NCI-H345 (cell line): ENCODE results near the gene FCN2.

ENCODE experiments used
- DNase-seq: peaks from one replicate; lab custom pipeline; 2025; lab: John Stamatoyannopoulos, UW

FCN2 gene

GRCh38 chr9:134880484-134881312 lies at the start of gene FCN2:
TSS of gene FCN2 (plus strand) at chr9:134880810. CDS start at chr9:134880822, 12 bp downstream.
- DNase-seq, result peak; percentile 5

GRCh38 chr9:134830926-134831720 lies 49.5 kb upstream of the FCN2 start:
- no peak for DNase-seq

- no peak for DNase-seq
These were observed 48.1 kb upstream of the FCN2 start for GRCh38 chr9:134832471-134832870.

GRCh38 chr9:134833294-134833880 lies 47.2 kb upstream of the FCN2 start:
- no peak for DNase-seq

DNA sequence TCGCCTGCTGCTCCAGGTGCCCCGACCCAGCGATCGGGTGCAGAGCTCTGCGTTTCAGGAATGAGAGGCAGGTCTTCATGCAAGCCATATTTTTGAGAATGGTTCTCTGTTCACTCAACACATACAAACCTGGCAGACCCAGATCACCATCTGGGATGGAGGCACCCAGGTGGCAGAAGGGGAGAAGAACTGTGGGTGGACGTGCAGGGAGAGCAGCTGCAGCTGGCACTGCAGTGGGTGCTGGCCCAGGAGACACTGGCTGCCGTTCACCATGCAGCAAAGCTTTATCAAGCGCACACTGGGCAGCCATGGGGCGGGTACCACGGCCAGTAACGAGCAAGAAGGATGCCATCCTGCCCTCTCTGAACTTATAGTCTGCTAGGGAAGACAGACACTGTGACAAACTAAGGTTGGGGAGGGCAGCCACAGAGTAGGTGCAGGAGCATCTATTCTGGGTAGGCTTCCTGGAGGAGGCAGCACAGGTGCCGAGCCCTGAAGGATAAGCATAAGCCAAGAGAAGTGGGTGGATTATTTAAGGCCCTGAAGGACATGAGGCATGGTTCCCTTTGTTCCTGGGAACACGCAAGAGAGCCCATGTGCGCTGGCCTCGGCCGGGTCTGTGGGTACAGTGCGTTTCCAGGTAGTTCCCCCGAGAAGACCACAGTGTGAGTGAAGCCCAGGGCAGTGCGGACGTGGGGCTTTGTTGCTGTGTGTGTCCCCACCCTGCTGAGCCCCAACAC lies 46.2 kb upstream of the FCN2 start:
- DNase-seq, result no peak

- DNase-seq, result no peak
These were observed 45.6 kb upstream of the FCN2 start for GRCh38 chr9:134834957-134835419.

- no peak for DNase-seq
These were observed 45.2 kb upstream of the FCN2 start for GRCh38 chr9:134835448-134835847.

GRCh38 chr9:134835987-134836386 lies 44.6 kb upstream of the FCN2 start:
- DNase-seq, result no peak

DNA sequence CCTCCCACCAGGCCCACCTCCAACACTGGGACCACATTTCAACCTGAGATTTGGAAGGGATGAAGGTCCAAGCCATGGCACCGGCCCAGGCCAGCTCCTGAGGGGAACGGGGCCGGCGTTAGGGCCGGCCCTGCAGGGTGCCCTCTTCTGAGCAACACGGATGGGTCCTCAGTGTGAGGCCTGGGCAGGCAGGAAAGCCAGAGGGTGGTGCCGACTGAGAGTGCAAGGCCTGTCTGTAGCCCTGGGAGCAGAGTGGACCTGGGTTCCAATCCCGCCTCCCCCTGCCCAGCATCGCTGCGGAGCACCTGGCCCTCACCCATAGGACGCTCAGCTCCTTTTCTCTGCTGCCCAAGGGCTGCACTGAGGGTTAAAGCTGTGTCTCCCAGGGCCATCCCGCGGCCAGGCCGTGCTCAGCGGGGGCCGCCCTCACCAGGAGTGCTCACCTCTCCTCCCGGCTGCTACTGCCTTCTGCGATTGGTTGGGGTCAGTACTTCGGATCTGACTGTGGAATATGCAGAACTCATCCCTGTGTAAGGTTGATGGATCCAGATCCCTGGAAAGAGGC lies 44.1 kb upstream of the FCN2 start:
- no peak for DNase-seq

DNA sequence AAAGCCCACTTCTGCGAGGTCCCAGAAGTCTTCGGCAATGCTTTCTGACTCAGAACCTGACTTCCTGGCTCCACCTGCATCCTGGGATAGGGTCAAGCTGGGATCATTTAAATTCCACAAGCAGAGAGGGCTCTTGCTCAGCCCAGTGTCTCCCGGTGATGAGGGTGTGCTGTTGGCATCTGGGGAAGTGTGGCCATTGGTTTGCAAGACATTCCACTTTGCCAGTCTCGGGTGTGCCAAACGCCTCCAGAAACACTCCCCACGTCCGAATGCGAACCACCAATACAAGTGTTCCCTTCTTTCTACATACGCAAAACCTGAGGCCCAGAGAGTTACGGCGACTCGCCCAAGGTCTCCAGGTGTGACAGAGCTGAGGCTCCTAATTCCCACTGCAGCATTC lies 43.1 kb upstream of the FCN2 start:
- no peak for DNase-seq

DNA sequence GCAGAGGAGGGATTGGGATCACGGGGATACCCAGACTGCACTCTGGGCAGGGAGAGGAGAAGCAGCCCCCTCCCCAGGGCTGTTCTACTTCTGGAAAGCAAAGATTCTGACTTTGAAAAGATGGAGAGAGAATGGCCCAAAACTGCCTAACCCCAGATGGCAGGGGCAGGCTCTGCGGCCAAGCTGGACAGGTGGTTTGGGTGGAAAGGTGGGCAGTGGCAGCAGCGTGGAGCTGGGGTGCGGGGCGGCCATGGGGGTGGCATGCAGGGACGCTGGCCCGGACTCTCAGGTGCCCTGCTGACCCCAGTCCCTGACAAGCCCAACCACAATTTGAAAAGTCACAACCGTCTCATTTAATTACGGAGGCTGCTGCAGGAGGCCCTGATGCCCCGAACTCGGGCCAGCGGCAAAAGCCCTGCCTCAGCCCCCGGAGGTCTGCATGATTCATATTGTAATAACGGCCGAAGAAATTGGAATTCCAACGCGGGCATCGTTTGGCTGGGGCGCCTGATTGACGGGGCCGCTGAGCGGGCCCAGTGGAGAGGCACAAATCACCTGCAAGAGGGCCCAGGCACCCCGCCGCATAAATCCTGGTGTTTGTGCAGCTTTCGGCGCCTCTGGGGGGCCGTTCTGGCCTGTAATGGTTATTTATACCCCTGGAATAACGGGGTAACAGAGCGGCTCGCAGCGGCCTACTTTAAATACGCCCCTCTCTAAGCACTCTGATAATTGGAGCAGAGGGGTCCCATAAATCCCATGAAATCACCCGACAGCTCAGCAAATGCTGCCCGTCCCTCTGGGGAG lies 41.8 kb upstream of the FCN2 start:
- no peak for DNase-seq

DNA sequence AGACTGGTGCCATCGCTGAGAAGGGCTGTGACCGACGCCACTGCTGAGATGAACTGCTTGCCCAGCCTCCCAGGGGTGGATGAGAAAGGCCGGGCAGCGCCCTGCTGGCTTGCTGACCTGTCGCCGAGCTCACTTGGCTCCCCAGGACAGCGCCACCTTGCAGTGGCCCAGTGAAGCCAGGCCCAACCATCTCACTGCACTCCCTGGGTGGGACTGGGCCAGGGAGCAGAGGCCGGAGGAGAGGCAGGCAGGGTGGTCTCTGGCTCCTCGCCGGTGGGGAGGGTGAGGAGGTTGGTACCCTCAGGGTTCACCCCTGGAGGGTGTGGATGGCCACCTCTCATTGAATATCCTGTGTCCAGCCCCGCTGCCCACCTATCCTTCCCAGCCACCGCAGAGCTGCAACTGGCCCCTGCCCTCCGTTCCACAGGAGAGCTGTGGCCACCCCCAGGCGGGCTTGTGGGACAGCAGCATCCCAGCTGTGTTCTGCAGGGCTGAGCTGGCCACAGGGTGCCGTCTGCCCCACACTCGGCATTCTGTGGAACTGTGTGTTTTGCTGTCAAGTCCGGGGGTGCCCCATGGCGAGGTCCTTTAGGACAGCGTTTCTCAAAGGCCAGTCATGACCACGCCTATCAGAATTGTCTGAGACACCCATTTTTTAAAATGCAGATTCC lies 41.0 kb upstream of the FCN2 start:
- DNase-seq, result no peak

- no peak for DNase-seq
These were observed 40.1 kb upstream of the FCN2 start for GRCh38 chr9:134840511-134840910.

DNA sequence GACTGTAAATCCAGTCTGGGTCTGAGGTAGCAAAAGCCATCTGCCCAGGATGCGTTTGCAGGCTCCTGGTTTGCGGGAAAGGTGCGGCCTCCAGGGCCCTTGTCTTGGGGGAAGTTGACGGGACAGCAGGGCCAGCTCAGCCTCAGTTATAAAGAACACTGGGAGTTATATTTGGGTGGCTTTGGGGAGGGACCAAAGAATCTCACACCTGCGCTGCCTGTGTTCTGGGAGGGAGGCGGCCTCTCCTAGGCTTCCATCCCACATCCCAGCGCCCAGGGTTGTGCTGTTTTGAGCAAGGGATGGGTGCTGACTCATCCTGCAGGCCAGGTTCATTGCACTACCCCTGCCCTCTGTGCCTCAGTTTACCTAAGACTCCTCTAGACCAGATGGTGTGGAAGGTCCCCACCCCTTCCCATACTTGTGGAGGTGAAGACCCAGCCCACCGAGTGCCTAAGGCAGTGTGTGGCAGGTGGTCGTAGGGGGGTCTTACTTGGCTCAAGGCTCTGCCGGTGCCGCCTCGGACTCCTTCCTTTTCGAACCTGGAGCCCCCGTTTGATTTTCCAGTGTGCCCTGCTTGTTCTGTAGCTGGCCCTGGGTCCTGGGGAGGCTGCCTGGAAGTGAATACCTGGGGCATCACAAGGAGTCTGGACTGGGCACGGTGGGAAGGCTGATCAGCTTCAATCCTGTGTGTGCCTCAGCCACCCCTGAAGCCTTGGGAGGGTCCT lies 39.3 kb upstream of the FCN2 start:
- no peak for DNase-seq

GRCh38 chr9:134842321-134842720 lies 38.3 kb upstream of the FCN2 start:
- DNase-seq, result no peak

DNA sequence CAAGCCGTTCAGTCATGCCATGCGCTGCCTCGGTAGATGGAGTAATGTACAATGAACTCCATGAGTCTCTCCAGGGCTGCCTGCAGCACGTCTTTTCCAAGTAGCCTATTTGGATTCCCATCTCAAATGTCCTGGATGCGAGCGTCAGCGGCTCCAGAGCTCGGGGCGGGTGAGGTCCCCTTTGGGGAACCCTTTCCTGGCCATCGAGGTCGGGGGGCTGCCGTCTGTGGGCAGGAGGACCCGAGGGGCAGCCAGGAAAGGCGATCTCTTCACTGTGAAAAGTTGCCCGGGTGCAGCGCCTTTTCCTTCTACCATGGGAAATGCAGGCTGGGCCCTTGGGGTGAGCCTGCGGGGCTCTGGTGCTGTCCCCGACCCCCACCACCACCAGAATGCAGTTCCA lies 36.9 kb upstream of the FCN2 start:
- no peak for DNase-seq

GRCh38 chr9:134844821-134845220 lies 35.8 kb upstream of the FCN2 start:
- no peak for DNase-seq

DNA sequence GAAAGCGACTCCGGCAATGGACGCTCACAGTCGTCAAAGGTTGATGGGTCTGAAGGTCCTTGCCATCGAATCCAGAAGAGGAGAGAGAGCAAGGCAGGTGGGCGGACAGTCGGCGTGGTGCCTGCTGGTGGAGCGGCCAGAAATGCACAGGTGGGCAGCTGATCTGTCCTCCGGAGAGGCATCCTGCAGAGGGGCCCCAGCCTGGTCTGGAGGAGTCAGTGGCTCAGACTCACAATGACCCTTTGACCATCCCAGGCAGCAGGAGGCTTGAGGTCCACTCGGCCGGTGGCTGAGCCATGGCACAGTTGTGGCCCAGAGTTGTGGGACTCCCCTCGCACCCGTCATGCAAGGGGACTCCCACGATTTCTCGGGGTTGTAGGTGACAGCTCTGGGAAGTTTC lies 34.4 kb upstream of the FCN2 start:
- no peak for DNase-seq

DNA sequence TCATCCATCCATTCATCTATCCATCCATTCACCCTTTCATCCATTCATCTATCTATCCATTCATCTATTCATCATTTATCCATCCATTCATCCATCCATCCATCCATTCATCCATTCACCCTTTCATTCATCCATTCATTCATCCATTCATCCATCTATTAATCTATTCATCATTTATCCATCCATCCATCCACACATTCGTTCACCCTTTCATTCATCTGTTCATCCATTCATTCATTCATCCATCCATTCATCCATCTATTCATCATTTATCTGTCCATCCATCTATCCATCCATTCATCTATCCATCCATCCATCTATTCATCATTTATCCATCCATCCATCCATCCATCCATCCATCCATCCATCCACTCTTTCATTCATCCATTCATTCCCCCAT lies 33.9 kb upstream of the FCN2 start:
- no peak for DNase-seq

- DNase-seq, result no peak
These were observed 33.5 kb upstream of the FCN2 start for GRCh38 chr9:134847138-134847537.
